Prostate gland (tissue), 2 donors: Measurements from ENCODE around the gene SRPRA.

Experiments
- CTCF ChIP-seq, 4 experiments: fragments of 200-600 bp in 2 of 4; fragments of 450-650 bp in 2 of 4; sonication (generic) in 2 of 4; IDR thresholded peaks; 1 replicate in 3 of 4; 2 replicates in 1 of 4; pipeline ENCODE4 v1.5.1; 2016 to 2019; ENCODE audit warnings: antibody characterized with exemption in 4 of 4, mild to moderate bottlenecking in 2 of 4, moderate library complexity in 2 of 4
- POLR2A ChIP-seq: fragments of 450-650 bp; IDR thresholded peaks from one replicate; pipeline ENCODE4 v1.6.1; 2016; ENCODE audit warnings: antibody characterized with exemption, mild to moderate bottlenecking

GRCh38 chr11:126307706-126308105, 39.0 kb upstream of the SRPRA start:
- TF ChIP-seq POLR2A (no peak), CTCF (IDR thresholded peaks at IDR 0.05) (peak in 2 of 4 experiments; percentile 26 to 43)
